Hair follicle dermal papilla cell (primary cell): ENCODE results near the gene GOLGA6A. TPM values are rescaled to one million over a fixed set of nuclear protein-coding genes. Genes with fewer than 3 reads are reported as not detected.

Source experiments
- small RNA-seq: library from RNA; depleted of rRNA; stranded (forward); fragments of <200 nt; gene quantifications from one replicate; pipeline ENCODE3, GENCODE V24; 2012
- total RNA-seq: library from RNA; depleted of rRNA; stranded (reverse); fragments of >200 nt; gene quantifications from 2 replicates; pipeline ENCODE4 v1.2.3, GENCODE V29; 2012

The GOLGA6A gene, protein sequence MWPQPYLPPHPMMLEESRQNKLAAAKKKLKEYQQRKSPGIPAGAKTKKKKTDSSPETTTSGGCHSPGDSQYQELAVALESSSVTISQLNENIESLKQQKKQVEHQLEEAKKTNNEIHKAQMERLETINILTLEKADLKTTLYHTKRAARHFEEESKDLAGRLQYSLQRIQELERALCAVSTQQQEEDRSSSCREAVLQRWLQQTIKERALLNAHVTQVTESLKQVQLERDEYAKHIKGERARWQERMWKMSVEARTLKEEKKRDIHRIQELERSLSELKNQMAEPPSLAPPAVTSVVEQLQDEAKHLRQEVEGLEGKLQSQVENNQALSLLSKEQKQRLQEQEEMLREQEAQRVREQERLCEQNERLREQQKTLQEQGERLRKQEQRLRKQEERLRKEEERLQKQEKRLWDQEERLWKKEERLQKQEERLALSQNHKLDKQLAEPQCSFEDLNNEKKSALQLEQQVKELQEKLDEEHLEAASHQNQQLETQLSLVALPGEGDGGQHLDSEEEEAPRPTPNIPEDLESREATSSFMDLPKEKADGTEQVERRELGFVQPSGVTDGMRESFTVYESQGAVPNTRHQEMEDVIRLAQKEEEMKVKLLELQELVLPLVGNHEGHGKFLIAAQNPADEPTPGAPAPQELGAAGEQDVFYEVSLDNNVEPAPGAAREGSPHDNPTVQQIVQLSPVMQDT
- not detected in 2 replicates for total RNA-seq

DNA sequence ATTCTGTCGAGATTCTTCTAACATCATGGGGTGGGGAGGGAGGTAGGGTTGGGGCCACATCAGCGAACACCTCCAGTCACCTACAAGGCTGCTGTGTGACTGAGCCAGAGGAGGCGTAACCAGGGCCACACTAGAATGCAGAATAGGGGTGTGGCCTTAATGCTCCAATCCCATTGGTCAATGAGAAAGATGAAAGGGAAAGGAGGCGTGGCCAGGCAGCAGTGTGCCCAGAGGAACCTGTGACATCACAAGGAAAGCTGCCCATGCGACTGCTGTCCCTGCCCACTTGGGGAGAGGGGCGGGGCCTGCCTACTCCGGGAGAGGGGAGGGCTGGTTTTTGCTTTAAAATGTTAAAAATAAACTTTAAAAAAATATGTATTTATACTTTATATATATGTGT, at the start of gene GOLGA6A:
TSS of gene GOLGA6A (minus strand) at position 101 of the 400 bp plus-strand sequence. CDS start at position 60, 41 bp downstream.

DNA sequence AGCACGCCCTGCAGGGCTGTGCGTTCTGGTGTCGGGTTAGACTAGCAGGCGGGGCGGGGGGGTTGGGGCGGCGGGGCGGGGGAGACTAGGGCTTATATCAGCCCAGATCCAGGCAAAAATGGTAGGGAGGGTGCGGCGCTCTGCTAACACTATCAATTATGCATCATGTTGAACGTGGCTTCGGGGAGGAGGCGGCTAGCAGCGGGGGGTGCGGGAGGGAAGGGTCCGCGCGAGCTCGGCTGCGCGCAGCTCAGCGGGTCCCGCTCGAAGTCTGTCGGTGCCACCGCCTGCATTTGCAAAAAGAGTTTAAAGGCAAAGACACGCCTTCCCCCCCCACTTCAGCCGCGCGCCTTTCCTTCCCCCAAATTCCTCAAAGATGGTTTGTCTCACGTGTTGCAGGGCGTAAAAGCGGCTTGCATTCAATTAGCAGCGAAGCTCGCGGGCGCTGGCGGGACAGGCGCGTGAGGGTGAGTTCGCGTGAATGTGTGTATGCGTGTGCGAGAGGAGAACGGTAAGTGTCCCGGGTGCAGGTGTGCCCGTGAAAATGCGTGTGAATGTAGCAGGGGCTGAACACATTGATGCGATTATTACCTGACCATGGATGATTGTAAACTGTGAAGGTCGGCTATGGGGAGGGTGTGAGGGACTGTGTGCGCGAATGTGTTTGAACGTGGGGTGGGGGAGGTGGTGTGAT, 48.0 kb upstream of the GOLGA6A start, which contains the start of gene ISLR2:
TSS of gene ISLR2 (plus strand) at position 432 of the 694 bp plus-strand sequence. CDS start 2,169 bp downstream, outside the sequence.

Small RNA genes within 50 kb of the gene (small RNA-seq; reads per million reads assigned to genes)
- not detected for gene RN7SL429P

Other genes starting within 250 kb of the GOLGA6A start
- not detected in 2 replicates for gene TBC1D21, start 209.0 kb downstream of the GOLGA6A start, total RNA-seq
- 342 and 434 TPM in 2 replicates for gene LOXL1, start 156.1 kb downstream of the GOLGA6A start, total RNA-seq
- gene STOML1, start 90.3 kb downstream of the GOLGA6A start, total RNA-seq = 22.6 and 32.2 TPM in 2 replicates
- gene PML, start 87.8 kb downstream of the GOLGA6A start, total RNA-seq = 123 and 146 TPM in 2 replicates
- 0.73 TPM in 1 of 2 replicates, not detected in the other for gene ISLR2, start 48.0 kb upstream of the GOLGA6A start, total RNA-seq
- 194 and 325 TPM in 2 replicates for gene ISLR, start 91.2 kb upstream of the GOLGA6A start, total RNA-seq
- 1.1 and 5.2 TPM in 2 replicates for gene STRA6, start 120.2 kb upstream of the GOLGA6A start, total RNA-seq
- gene CCDC33, start 153.8 kb upstream of the GOLGA6A start, total RNA-seq = not detected in 2 replicates